GM13977 (cell line): Measurements from ENCODE around the gene VARS1.
"Not testable (repeated sequence)": the region's sequence is repeated elsewhere in the genome, so short reads cannot be mapped to it uniquely, and the experiment has no call there.

Experiments
- DNase-seq: peaks from one replicate; pipeline ENCODE4 v3.0.0; 2012; ENCODE audit warnings: low spot score
- in situ Hi-C: fragments of 300-500 bp; cut with MboI; formaldehyde crosslinking; loops from one replicate; pipeline ENCODE4 v1.12.0; 2022; ENCODE audit warnings: low sequenced_read_pairs, low pct_unique_long_range_greater_than_20kb, mixed read lengths, inconsistent platforms; ENCODE audit not compliant: unreplicated experiment
- TF ChIP-seq, protein P1 (sequence below): IDR thresholded peaks from 2 replicates; pipeline ENCODE4 v1.5.1; 2012; ENCODE audit warnings: mild to moderate bottlenecking, control low read depth; ENCODE audit not compliant: insufficient read depth; ENCODE audit errors: extremely low read depth, missing control alignments

Gene VARS1

GRCh38 chr6:31821301-31822035, 25.9 kb upstream of the VARS1 start:
- TF ChIP-seq, protein P1, sequence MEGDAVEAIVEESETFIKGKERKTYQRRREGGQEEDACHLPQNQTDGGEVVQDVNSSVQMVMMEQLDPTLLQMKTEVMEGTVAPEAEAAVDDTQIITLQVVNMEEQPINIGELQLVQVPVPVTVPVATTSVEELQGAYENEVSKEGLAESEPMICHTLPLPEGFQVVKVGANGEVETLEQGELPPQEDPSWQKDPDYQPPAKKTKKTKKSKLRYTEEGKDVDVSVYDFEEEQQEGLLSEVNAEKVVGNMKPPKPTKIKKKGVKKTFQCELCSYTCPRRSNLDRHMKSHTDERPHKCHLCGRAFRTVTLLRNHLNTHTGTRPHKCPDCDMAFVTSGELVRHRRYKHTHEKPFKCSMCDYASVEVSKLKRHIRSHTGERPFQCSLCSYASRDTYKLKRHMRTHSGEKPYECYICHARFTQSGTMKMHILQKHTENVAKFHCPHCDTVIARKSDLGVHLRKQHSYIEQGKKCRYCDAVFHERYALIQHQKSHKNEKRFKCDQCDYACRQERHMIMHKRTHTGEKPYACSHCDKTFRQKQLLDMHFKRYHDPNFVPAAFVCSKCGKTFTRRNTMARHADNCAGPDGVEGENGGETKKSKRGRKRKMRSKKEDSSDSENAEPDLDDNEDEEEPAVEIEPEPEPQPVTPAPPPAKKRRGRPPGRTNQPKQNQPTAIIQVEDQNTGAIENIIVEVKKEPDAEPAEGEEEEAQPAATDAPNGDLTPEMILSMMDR = no peak
- in situ Hi-C loops = no loop called here
- peak; percentile 65 for DNase-seq

GRCh38 chr6:31820399-31820798, 24.8 kb upstream of the VARS1 start:
- in situ Hi-C loops, DNase-seq: not testable (repeated sequence)

DNA sequence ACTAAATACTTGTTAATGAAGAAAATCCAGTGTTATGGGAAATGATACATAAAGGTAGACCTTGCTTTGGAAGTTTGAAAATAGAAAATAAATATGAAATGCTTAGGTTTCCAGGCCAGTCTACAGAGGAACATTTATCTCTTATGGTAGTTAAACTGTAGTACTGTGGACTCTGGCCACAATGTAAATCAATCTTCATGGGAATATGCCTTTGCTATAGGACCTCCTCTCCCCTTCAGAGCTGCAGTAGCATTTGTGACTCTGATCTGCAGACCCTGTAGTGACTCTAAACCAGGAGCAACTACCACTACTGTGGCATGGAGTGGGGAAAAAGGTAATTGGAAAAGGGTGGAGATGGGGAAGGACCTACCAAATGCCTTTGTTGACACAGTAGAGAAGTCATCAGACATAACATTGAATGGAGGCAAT, 24.3 kb upstream of the VARS1 start:
- in situ Hi-C loops = no loop called here
- TF ChIP-seq, protein P1 = no peak
- no peak for DNase-seq

DNA sequence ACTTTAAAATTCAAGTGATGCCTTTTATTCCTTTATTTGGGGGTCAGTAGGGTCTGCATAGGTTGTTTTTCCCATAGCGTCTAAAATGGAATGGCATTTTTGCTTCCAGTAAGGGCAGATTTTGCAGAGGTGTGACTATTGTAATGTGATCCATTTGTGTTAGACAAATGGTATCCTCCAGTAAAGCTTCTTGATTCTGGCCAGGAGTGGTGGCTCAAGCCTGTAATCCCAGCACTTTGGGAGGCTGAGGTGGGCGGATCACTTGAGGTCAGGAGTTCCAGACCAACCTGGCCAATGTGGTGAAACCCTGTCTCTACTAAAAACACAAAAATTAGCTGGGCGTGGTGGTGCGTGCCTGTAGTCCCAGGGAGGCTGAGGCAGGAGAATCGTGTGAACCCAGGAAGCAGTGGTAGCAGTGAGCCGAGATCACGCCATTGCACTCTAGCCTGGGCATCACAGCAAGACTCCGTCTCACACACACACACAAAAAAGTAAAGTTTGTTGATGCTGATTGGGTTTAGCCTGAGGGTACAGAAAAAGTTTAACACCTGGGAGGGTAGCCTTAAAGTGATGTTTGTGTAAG, 22.5 kb upstream of the VARS1 start:
- DNase-seq, in situ Hi-C loops: not testable (repeated sequence)

- DNase-seq, in situ Hi-C loops: not testable (repeated sequence)
These were observed 21.8 kb upstream of the VARS1 start for GRCh38 chr6:31817133-31817928.

DNA sequence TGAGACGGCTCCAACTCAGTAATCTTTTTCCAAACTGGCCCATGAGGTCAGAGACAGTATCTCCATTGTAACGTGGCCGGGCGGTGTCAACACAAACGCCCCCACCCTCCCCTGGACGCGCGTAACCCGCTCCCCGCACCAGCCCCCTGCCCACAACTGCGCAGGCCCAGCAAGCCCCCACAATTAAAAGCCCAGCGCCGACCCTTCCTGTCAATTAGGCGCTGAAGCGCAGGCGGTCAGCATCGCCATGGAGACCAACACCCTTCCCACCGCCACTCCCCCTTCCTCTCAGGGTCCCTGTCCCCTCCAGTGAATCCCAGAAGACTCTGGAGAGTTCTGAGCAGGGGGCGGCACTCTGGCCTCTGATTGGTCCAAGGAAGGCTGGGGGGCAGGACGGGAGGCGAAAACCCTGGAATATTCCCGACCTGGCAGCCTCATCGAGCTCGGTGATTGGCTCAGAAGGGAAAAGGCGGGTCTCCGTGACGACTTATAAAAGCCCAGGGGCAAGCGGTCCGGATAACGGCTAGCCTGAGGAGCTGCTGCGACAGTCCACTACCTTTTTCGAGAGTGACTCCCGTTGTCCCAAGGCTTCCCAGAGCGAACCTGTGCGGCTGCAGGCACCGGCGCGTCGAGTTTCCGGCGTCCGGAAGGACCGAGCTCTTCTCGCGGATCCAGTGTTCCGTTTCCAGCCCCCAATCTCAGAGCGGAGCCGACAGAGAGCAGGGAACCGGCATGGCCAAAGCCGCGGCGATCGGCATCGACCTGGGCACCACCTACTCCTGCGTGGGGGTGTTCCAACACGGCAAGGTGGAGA, 19.7 kb upstream of the VARS1 start, which contains the start of the genes HSPA1A and HSPA1L:
TSS of gene HSPA1A (plus strand) at position 519 of the 814 bp plus-strand sequence. CDS start at position 733, 214 bp downstream.
TSS of gene HSPA1L (minus strand) at position 259 of the 814 bp plus-strand sequence. CDS start 3,311 bp downstream, outside the sequence.
- in situ Hi-C loops = no loop called here
- TF ChIP-seq, protein P1 = no peak
- peak; percentile 91 for DNase-seq

- in situ Hi-C loops = no loop called here
- peak; percentile 83 for DNase-seq
- TF ChIP-seq, protein P1 = no peak
These were observed 19.1 kb upstream of the VARS1 start for GRCh38 chr6:31814677-31815024.

DNA sequence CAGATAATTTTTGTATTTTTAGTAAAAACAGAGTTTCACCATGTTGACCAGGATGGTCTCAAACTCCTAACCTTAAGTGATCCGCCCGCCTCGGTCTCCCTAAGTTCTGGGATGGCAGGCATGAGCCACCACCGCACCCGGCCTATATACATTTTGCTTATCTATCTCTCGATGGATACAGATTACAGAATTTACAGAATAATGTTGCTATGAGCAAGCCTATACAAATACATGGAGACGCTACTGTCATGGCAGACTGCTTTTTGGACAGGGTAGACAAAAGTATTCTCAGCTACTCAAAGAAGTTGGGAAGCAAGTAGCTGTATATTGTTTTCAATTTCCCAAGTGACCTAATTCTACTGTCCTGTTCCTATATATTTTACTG, 17.9 kb upstream of the VARS1 start:
- in situ Hi-C loops = no loop called here
- TF ChIP-seq, protein P1 = no peak

More for the DNA sequence above, 17.9 kb upstream of the VARS1 start:
- no peak for DNase-seq
